ENCODE results near the gene SLC22A23.

Gene SLC22A23, protein sequence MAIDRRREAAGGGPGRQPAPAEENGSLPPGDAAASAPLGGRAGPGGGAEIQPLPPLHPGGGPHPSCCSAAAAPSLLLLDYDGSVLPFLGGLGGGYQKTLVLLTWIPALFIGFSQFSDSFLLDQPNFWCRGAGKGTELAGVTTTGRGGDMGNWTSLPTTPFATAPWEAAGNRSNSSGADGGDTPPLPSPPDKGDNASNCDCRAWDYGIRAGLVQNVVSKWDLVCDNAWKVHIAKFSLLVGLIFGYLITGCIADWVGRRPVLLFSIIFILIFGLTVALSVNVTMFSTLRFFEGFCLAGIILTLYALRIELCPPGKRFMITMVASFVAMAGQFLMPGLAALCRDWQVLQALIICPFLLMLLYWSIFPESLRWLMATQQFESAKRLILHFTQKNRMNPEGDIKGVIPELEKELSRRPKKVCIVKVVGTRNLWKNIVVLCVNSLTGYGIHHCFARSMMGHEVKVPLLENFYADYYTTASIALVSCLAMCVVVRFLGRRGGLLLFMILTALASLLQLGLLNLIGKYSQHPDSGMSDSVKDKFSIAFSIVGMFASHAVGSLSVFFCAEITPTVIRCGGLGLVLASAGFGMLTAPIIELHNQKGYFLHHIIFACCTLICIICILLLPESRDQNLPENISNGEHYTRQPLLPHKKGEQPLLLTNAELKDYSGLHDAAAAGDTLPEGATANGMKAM

GRCh38 chr6:3456898-3457709, at the start of gene SLC22A23:
TSS of gene SLC22A23 (minus strand) at chr6:3457050. CDS start at chr6:3456559, 491 bp downstream.
- peak; percentile 13 for DNase-seq (ENCODE audit: low read depth)

DNA sequence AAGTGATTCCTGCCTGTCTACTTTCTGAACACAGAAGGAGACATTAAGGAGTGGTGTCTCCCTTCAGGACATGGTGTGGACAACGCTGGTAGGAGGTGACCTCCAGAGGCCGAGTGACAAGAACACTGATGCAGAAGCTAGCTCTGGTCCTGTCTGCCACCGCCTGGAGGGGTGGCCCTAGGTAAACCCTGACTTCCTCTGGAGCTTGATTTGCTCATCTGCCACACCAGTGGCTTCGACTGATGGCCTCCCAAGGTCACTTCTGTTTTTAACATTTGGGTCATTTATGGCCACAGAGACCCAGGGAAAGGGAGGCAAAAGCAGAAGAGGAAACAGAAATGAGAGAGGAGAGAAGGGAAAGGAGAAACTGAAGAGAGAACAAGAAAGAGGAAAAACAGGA, 49.4 kb upstream of the SLC22A23 start:
- DNase-seq (ENCODE audit: low read depth), result no peak

GRCh38 chr6:3504938-3505805, 48.3 kb upstream of the SLC22A23 start:
- DNase-seq (ENCODE audit: low read depth), result no peak

DNA sequence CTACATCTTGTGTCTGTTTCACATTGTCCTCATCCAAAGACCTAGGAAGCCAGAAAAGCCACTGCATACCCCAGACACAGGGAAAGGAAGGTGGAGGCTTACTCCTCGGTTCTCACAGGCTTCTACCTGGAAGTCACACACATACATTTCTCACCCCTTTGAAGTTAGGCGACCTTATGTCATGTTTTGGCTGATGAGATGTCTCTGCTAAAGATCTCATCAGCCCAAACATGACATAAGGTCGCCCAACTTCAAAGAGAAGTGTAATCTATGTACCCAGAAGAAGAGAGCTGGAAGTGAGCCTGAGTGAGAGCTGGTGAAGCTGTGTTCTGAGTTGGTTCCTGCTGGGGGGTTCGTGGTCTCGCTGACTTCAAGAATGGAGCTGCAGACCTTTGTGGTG, 47.5 kb upstream of the SLC22A23 start:
- no peak for DNase-seq (ENCODE audit: low read depth)

- DNase-seq (ENCODE audit: low read depth), result no peak
Measured at GRCh38 chr6:3501826-3502500, 45.1 kb upstream of the SLC22A23 start.

DNA sequence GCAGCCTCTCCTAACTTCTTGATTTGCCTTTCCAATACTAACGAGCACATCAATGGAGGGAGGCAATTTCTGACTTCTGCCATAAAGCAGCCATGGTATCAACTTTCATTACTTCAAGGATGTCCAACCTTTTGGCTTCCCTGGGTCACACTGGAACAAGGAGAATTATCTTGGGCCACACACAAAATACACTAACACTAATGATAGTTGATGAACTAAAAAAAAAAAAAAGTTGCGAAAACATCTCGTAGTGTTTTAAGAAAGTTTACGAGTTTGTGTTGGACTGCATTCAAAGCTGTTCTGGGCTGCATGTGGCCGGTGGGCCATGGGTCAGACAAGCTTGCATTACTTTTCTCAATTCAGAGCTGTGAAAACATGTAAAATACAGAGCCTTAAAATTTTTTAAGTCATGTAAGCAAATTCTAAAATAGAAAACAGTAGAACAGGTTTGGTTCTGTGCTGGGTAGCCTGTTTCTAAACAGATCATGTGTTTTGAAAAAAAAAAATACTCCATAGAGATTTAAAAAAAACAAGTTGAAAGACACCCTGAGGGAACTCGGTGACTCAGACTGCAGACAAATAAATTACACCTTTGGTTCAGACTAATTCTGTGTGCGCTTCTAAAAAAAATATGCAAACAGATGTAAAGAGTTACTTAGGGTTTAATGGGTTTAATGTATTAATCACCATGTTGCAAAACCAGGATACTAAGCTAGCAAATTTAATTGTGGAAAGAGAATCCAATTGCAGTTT, 43.6 kb upstream of the SLC22A23 start:
- DNase-seq (ENCODE audit: low read depth), result peak; percentile 65

GRCh38 chr6:3499603-3500002, 42.8 kb upstream of the SLC22A23 start:
- DNase-seq (ENCODE audit: low read depth), result no peak

DNA sequence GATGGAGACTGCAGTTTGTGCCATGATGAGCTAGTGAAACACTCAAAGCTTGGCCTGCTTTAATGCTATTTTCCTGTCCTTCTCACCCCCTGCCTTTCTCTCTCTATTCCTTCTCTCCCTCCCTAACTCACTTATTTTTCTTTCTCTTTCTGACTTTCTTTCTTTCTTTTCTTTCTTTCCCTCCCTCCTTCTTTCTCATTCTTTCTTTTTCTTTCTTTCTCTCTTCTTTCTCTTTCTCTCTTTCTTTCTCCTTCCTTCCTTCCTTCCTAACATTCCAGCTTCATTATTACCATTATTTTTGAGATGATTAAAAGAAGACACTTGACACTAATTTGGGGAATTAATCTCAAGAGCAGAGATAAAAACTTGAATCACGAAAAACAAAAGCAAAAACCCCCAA, 39.5 kb upstream of the SLC22A23 start:
- no peak for DNase-seq (ENCODE audit: low read depth)

DNA sequence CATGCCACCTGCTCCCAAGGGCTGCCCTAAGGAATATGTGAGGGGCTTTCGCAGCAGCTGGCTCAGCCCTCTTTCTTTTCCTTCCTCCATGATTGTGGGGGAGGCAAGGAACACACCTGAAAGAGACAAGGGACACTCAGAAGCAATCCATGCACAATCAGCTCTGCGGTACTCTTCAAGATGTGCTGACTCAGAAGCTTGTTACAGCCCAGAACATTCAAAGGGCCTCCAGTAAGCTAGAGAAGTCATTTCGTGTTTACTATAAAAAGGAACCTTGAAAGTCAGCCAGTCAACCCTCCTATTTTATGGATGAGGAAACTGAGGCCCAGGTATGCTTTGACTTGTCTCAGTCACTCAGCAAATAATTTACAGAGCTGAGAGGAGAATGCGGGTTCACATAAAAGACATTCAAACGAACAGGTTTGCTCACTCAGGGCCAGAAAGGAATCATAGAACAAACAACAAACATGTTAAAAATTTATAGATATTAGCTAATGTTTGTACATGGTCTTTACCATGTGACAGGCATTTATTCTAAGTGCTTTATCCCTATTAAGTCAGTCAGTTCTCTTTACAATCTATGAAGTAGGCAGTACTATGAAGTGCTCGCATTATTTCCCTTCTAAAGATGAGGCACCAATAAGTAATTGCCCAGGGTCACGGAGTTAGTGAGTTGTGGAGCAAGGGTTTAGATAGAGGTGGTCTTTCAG, 37.7 kb upstream of the SLC22A23 start:
- DNase-seq (ENCODE audit: low read depth), result no peak

GRCh38 chr6:3490625-3490980, 33.8 kb upstream of the SLC22A23 start:
- DNase-seq (ENCODE audit: low read depth), result no peak

- no peak for DNase-seq (ENCODE audit: low read depth)
Measured at GRCh38 chr6:3489961-3490624, 33.2 kb upstream of the SLC22A23 start.

DNA sequence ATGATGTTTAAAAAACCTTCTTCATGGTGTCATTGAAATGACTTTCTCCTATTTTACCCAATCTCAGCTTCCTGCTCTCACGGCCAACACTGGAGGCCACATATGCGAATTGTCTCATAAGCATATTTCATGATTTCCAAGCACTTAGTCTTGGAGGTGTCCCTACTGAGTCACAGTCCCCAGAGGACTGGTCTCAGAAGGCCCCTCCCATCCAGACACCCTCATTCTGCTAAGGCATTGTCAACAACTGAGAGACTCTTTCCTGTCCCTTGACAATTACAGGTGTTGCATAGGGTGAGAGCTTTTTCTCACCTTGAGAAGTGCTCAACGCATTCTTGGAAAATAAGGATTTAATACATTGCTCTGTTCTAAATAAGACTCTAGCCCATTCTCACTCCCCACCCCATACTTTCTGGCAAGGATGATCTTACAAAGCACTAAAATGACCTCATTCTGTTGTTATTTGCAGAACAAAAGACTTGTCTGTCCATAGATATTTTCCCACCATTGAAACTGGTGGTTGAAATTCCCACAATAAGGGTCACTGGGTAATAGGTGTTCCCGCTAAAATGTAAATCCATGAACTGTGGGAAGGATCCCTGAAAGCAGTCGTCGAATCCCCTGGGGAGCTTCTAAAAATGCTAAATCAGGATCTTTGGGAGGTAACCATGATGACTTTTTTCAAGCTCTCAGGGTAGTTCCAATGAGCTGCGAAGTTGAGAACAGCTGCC, 32.3 kb upstream of the SLC22A23 start:
- no peak for DNase-seq (ENCODE audit: low read depth)

DNA sequence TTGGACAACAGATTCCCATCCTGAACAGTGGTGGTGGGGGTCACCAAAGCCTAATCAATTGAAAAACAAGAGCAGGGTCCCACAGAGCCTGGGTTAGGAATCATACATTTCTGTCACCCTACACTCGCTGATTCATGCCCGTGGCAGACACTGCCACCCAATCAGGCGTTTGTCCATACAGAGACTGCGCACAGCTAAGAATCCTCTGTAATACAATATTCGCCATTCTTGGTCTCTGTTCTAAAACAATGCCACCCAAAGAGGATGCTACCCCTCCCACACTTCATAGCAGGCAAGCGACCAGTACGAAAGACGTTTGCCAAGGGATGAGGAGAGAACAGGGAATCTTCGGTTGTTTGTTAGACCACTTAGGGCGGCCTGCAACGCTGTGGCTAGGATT, 28.1 kb upstream of the SLC22A23 start:
- DNase-seq (ENCODE audit: low read depth), result no peak

DNA sequence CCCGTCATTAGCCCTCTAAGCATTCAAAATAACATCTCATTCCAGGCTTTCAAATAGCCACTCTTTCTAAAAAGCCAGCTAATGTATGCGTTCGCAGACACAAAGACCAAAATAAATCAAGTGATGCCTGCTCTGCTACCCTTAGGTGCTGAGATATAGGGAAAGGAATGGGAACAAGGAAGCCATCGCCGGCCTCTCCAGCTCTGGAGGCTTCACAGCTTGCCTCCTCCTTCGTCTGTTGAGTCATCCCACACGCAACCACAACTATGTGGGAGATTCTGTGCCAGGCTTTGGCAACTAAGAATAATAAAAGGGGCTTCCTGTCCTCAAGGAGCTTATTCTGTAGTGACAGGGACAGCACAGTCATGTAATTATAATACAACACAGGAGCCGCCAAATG, 27.3 kb upstream of the SLC22A23 start:
- no peak for DNase-seq (ENCODE audit: low read depth)

DNA sequence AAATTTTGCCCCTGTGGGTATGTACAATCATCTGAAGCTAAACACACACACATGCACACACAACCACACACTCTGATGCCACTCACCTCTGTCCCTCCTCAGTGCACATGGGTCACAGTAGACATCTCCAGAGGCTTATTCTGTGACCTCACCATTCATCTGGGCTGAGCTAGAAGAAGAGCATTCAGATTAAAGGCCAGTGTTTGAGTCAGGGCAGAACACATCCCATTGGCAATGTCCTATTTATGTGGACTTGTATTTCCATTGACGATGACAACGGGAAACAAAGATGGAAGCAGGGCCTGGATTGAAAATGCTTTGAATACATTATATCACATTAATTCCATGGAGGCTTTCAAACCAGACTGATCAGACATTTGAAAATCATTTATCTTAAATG, 26.8 kb upstream of the SLC22A23 start:
- no peak for DNase-seq (ENCODE audit: low read depth)

GRCh38 chr6:3482869-3483268, 26.0 kb upstream of the SLC22A23 start:
- no peak for DNase-seq (ENCODE audit: low read depth)

DNA sequence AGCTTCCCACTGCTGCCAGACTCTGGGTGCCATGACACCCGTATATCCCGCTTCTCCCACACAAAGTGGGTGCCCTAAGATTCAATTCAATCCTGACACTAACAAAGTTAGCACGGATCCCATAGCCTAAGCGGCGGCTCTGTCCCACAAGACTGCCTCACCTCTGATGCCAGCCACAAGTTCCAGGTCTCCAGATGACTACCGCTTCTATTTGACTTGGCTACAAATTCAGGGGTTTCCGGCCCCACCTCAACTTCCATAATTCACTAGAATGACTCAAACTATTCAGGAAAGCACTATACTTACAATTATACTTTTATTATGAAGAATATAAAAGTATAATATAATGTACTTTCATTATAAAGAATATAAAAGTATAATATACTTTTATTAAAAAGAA, 24.8 kb upstream of the SLC22A23 start:
- no peak for DNase-seq (ENCODE audit: low read depth)

DNA sequence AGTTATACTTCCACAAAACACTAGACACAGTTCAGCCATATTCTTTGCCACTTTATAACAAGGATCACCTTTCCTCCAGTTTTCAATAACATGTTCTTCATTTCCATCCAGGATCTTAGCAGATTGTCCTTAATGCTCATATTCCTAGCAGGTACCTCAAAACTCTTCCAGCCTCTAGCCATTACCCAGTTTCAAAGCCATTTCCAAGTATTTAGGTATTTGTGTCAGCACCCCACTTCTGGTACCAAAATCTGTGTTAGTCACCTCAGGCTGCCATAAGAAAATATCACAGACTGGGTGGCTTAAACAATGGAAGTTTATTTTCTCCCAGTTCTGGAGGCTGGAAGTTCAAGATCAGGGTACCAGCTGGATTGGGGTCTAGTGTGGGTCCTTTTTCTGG, 23.2 kb upstream of the SLC22A23 start:
- DNase-seq (ENCODE audit: low read depth), result no peak

- peak; percentile 46 for DNase-seq (ENCODE audit: low read depth)
Measured at GRCh38 chr6:3473773-3474172, 16.9 kb upstream of the SLC22A23 start.
